Stimulated activated CD4-positive, alpha-beta T cell treated with anti-CD3 and anti-CD28 coated beads, Interleukin-2, amount 100 ng/mL, for 24 hours (primary cell): ENCODE results near the gene PARVA.

ENCODE experiments used
- DNase-seq, 2 donors: peaks; one replicate each; pipeline ENCODE4 v3.0.0-alpha.2; 2020

The PARVA gene

DNA sequence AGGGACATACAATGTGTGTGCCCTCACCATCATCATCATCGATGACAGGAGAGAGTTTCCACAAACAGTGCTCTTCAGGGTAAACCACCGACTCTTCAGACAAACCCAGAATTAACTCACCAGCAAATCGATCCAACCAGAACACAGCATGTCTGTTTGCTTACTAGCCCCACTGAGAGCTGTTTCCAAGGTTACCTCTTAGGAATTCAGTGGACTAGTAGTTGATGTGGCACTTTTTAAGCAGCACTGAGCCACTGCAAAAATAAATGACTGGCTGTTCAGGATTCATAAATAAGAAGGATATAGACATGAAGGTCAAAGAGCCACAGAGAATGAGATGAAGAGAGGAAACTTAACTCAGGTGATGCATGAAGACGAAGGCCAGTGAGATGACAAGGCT lies 83.1 kb downstream of the PARVA start:
- DNase-seq: no peak

DNA sequence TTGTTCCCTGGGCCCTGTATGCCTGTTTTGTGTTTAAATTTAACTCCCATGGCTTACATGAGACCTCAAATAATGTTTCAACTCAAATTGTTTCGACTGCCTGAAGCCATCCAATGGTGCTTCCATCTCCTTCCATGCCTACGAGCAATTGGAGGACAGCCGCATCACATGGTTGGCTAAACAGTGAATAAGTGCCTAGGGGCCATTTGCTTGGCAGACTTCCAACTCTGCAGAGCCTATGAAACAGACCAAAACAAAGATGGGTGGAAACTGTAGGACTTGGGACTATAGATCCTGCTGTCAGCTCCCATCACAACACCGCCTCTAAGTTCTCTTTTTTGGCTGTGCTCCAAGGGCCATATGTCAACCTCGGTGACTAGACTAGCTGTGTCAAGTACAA lies 84.1 kb downstream of the PARVA start:
- no peak for DNase-seq

DNA sequence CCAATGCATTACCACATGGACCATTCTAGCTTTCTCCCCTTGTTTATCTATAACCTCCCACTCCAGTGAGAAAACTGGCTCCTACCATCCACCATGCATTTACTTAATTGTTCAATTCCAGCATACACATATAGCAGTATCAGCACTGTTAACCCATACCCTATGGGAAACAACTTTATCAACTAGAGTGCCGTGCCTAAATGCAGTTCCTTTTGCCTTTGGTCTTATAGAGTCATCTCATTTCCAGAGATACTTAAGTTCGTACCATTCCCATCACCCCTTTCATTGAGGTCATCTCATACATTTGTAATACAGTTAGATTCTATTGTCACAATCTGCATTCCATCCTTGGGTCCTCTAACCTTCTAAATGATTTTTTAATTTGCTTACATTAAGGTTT lies 86.9 kb downstream of the PARVA start:
- DNase-seq: no peak

DNA sequence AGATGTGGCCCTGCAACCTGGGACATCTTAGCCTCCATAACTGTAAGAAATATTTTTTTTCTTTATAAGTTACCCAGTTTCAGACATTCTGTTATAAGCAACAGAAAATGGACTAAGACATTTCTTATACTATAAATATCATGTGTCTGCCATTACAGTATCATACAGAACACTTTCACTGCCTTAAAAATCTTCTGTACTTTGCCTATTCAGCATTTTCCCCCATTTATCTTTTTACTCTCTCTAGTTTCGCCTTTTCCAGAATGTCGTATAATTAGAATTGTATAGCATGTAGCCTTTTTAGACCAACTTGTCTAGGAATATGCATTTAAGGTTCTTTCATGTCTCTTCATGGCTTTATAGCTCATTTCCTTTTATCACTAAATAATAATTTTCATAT lies 88.0 kb downstream of the PARVA start:
- DNase-seq: no peak

DNA sequence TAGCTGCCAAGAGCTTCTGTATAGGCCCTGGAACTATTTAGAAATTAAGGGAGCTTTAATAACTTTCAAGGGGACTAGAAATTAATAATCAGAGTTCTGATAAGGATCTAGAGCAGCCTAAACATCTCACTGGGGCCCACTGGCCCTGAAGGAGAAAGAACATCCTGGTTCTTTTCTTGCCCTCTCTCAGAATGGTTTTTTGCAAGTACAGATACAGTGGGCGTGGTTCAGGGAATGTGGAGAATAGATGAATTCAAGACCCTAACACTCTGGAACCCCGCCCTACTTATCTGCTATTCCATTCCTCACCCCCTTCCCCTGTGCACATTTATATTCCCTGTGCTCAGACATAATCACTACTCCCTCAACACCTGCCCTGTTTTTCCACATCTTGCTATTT lies 90.2 kb downstream of the PARVA start:
- DNase-seq: no peak

DNA sequence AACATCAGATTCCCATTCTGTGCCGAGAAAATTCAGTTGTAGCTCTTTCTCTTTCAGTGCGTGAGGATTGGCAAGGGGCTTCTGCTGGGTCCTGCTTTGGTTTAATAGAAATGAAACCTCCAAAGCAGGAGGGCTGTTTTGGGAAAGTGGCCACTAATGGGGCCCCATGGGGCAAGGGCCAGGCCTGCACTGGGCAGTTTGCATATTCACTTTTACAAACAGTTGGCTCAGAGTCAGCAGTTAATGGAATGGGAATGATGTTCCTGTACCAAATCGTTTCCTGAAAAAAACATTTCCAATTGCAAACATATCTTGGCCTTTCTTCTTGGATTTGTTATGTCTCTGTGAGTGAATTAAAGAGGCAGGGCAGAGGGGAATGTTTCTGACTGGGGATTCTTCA lies 92.1 kb downstream of the PARVA start:
- no peak for DNase-seq

DNA sequence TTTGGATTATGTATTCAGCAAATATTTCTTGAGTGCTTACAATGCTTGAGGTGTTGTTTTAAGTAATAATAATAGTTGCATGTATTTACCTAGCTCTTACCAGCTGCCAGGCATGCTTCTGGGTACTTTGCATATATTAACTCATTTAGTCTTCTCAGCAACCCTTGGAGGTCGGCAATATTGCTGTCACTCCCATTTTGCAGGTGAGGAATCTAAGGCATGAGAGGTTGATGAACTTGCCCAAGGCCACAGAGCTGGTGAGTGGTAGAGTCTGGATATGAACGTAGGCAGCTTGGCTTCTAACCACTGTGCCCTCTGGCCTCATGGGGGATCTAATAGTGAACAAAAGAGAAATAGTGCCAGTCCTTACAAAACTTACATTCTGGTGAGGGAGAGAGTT lies 92.9 kb downstream of the PARVA start:
- no peak for DNase-seq

DNA sequence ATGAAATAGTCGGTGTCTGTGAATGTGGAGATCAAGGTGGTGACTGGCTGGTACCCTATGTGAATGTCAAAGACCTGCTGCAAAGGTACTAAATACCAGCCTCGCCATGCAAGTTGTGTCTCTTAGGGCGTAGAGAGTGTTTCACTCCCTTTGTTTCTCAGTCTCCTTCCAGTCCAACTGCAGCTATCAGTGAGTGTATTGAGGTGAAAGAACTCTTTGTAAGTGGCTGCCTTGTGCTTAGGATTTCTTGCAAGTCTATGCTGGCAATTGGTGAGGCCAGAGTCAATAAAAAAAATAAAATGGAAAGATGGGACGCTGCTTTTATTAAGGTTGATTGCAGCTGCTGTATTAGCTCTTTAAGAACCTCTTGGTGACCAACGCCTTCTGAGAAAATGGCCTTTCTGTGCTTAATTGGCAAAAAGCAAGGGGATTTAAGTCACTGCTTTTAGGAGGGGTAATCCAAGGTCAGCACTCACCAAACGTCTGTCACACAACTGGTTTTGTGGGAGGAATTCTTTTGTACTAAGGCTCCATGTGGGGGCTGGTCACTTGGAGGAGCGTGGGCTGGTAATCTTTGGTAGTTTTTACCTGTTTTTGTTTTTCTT lies 95.1 kb downstream of the PARVA start:
- DNase-seq: no peak

DNA sequence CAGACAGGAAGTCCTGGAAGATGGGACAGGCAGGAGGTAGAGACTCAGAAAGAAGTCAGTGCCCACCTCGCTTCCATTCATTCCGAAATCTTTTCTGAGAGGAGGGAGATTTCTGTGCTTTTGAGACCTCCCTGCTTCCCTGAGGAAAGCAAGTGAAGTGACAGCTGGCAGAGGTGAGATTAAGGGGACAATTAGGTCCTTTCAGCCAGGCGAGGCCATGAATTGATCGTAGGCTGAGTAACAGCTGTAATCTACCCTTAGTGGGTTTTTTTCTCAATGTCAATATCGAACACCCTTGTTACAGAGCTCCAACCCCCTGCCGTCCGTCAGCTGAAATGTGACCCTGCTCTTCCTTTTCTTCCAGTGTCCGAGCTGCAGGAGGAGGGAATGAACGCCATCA lies 96.0 kb downstream of the PARVA start:
- no peak for DNase-seq

DNA sequence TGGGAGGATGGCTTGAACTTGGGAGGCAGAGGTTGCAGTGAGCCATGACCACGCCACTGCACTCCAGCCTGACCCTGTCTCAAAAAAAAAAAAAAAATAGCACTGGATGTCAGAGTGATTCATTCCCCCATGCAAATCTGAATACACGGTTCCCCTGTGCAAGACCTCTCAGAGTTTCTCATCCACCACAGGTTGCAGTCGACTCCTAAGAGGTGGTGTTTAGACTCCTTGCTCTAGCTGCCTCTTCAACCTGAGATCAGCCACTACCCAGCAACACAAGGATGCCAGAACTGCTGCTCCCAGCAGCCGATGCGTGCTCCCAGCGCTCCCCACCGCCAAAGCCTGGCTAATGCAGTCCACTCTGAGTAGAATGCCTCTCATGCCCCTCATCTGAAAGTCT lies 97.5 kb downstream of the PARVA start:
- no peak for DNase-seq

DNA sequence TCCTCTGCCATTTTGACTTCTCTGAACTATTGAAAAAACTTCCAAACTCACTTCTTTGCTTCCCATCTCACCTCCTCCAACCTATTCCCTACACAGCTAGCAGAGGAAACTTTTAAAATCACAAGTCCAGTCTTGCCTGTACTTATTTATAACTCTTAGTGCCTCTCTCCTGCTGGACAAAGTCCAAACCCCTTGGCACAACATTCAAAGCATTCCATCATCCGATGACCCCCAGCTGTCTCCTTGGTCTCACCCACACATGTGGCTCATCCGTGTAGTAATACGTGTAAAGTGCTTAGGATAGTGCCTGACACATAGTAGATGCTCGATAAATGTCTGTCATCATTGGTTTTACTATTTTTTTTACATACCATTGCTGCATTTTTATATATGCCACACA lies 101.4 kb downstream of the PARVA start:
- no peak for DNase-seq

DNA sequence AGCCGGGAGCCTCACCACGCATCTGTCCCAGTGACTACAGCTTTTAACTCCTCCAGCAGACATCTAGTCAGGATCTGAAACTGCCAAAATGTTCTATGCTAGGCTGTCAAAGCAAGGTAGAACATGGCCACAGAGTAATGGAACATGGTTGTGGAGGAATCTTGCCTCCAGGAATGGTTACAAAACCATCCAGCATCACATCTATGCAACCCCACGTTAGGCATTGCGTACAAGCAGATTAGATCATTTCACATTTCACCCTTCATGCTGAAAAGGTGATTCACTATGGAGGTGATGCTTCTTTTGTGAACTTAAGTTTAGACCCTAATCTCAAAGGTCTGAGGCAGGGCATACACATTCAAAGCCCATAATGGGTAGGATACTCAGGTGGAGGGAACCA lies 103.0 kb downstream of the PARVA start:
- no peak for DNase-seq

DNA sequence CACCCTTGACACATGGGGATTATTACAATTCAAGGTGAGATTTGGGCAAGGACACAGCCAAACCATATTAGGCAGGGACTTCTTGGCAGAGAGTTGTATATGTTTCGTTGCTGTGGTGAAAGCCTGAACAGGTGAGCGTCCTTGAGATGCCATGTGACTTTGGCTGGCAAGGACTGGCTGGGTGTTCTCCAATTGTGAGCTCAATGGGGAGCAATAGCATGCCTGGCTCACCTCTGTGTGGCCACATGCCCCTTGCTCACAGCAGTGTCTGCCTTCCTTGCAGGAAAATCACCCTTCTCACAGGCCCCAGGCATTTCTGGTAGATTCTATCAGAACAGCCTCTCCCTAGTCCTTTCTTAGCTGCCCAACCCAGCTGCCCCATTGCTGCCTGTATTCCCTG lies 105.5 kb downstream of the PARVA start:
- DNase-seq: no peak

DNA sequence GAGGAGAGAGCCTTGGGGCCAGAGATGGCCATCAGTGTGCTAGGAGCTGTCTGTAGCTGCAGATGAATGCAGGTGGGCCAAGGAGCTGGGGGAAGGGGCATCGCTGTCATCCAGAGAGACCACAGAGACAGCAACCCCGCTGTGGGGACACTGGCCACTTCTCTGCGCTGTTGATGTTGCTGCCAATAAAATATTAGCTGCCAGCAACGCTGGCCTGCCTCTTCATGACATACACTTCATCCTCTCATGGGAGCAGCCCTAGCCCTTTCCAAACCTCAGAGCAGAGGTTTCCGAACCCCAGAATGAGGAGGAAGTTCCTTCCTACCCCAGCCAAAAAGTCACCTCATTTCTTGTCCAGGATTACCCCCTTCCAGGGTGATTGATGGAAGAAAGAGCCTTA lies 106.2 kb downstream of the PARVA start:
- DNase-seq: no peak

DNA sequence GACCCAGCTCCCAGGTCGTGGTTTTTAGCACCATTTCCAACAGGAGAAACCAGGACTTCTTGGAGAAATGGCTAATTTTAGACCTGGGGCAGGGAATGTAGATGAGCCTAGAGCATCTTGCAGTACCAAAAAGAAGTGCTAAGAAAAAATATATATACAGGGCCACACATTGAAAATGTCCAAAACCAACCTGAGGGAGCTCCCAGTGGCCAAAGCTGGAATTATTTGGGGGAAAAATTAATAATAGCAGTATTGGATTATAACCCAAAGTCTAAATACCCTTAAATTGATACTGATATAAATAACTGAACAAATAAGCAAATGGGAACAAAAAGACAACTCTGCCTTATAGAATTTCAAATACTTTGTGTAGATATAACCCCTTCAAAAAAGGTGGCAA lies 108.0 kb downstream of the PARVA start:
- DNase-seq: no peak

DNA sequence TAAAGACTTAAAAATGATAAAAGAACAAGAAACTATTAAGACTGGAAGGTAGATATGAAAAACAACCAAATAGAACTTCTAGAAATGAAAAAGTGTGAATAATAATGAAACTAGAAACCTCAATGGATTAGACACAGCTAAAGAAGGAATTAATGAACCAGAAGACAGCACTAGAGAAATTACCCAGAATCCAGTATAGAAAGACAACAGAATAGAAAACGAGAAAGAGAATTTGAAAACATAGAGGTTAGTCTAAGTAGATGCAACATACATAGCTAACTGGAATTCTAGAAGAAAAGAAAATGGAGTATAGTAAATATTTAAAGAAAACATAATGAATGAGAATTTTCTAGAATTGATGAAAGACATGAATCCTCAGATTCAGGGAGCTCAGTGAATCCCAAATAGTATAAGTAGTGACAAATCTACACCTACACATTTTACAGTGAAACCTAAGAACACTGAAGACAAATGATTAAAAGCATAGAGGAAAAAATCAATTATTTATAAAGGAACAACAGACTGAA lies 111.9 kb downstream of the PARVA start:
- no peak for DNase-seq

DNA sequence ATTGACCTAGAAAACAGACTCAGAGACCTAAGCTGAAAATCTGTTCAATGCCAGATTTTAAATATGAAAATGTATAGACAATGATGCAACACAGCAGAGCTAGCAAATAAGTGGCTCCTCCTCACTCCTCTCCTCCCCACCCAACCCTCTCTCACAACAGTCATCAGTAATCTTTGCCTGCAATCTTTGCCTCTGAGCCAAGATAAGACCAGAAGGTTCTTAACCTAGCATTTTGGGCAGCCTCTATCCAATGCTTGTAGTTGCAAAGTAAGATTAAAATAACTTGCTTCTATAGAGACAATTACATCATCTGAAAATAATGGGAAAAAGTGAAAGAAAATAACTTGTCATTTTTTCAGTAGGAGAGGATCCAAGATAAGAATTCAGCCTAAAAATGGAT lies 117.3 kb downstream of the PARVA start:
- DNase-seq: no peak

DNA sequence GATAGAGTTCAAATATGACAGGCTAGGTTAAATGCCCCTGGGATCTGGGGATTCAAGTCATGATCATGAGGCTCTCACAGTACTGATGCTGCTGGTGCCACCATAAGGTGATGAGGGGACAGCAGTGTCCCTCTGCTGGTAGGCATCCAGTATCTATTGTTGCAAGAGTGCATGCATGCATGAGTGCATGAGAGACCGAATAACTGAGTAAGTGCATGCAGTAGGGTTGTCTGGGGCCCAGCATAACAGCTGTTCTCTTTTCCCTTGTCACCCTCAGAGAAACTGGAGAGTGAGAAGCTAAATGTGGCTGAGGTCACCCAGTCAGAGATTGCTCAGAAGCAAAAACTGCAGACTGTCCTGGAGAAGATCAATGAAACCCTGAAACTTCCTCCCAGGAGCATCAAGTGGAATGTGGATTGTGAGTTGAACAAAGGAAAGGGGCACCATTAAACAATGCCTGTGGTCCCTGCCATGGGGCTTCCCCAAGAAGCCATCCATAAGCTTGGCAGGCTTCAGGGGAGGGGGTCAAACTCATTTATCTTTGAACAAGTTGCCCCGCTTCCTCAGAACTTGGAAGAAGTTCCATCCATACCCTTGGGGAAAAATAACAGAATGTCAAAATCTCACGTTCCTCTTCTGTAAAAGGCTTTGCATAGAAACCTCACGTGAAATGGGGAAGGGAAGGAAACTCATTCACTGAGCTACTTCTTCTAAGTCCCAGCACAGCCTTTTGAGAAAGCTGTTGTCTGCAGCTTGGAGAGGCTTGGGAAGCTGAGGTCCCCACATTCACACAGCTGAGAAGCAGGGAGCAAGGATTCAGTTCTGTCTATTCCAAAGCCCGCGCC lies 119.0 kb downstream of the PARVA start:
- DNase-seq: no peak

DNA sequence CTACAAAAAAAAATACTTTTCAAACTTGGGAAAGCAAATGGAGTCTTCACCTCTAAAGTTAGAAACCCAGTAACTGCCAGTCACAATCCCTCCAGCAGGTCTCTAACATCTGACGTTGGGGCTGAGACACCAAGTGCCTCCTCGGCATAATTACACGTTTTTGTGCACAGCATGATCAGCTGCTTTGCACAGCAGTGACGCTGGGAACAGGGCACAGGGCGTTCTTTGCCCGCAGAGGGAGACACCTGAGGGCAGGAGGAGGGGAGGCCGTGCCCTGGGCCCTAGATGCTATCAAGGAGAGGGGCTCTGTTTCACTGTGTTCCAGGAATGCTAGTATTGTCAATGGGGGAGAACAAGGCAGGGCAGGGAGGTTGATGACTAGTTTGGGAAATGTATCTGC lies 120.1 kb downstream of the PARVA start:
- DNase-seq: no peak

DNA sequence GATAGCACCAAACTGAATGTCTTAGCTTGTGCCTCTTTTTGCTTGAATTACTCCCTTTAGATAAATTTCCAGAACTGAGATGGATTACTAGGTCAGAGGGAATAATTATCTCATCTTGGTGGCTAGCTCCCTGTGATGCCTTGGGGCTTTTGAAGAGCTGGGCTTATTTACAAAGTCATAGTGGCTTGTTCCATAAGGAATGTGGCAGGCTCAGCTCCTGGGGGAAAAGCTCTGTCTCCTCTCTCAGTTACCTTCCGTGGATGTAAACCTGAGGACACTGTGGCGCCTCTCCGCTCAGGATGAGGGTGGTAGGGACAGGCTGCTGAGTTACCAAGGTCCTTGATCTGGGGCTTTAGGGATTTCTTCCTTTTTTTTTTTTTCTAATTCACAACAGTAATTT lies 121.7 kb downstream of the PARVA start:
- no peak for DNase-seq

DNA sequence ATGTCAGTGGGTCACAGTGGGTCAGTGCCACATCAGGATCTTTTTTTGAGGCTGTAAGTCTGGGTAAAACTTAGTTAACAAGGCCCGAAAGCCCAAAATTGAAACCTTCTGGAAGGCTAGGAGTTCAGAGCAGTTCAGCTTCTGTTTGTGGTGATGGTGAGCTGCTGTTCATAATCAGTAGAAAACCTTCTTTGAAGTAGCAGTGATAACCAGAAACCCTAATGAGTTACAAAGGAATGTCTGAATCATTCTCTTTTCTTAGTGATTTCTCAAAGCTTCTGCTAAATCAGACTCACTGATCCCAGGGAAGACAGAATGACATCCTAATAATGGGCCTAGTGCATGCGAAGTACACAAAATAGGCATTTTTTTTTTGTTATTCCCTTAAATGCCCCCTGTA lies 124.7 kb downstream of the PARVA start:
- DNase-seq: no peak

DNA sequence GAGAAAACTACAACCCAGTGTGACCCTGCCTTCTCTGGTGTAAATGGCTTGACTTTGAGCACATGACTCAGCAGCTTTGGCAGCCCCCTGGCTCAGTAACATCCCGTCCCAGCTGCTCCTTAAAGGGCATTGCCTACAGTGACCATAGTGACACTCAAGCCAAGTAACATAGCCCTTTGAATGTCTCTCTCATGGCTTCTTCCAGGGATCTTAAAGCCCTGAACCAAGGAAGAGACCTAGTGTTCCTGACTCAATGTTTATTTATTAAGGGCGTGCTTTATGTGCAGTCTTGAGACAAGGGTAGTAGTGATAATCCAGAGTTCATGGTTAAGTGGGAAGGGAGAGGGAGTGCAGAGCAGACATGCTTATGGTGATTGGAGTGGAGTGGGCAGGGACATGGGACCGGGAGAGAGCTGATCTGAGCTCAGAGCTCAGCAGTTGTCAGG lies 125.7 kb downstream of the PARVA start:
- no peak for DNase-seq

DNA sequence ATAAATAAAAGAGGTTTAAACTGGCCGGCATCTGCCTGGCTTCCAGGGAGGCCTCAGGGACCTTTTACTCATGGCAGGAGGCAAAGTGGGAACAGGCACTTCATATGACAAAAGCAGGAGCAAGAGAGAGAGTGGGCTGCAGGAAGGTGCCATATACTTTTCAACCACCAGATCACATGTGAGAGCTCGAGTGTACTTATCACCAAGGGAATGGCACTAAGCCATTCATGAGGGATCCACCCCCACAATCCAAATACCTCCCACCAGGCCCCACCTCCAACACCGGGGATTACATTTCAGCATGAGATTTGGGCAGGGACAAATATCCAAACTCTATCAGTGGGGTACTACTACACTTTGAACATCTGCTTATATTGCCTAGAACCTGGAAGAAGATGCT lies 126.5 kb downstream of the PARVA start:
- DNase-seq: no peak

DNA sequence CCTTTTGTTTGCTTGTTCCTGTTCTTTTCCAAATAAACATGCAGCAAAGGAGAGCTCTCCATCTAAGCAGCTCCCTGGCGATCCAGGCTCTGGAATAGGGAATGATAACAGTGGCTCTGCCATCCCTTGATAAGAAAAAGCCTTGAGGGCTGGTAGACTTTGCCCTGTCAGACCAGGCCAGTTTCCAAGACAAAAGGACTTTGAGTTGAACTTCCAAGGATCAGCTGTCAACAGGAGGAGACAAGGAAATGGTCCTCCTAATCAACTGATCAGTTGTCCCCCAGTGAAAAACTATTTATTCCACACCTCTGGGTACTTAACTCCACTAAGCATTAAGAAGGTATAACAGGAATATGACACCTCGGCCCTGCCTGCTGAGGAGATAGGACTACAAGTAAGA lies 127.8 kb downstream of the PARVA start:
- DNase-seq: no peak
